CD4-positive, alpha-beta T cell treated with Interleukin-10 for 1 hour (primary cell): Measurements from ENCODE around the gene LBHD2.
"Not testable (repeated sequence)": the region's sequence is repeated elsewhere in the genome, so short reads cannot be mapped to it uniquely, and the experiment has no call there.

ENCODE experiments used
- DNase-seq: peaks from one replicate; pipeline ENCODE4 v3.0.0-alpha.2; 2020

Gene LBHD2

GRCh38 chr14:103107455-103107854 lies 23.4 kb downstream of the LBHD2 start:
- DNase-seq: no peak

GRCh38 chr14:103107941-103108748 lies 24.1 kb downstream of the LBHD2 start:
- DNase-seq: no peak

DNA sequence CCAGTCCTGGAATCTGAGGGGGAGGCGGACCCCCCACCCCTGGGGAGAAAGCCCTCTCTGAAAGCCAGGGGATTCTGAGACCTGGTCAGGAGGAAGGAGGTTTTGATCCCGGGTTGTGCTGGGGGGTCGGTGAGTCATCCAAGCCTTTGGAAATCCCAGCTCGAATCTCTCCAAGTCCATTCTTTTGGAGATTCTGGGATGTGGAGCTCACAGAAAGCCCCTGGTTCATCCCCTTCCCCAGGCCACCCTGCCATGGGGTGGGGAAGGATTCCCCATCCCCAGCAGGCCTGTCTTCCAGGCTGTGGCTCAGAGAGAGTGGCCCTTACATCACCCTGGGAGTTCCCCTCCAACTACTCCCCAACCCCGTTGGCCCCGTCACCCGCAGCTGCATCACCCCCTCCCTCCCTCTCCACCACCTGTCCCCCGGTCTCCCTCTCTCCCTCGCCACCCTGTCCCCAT lies 24.8 kb downstream of the LBHD2 start:
- no peak for DNase-seq

DNA sequence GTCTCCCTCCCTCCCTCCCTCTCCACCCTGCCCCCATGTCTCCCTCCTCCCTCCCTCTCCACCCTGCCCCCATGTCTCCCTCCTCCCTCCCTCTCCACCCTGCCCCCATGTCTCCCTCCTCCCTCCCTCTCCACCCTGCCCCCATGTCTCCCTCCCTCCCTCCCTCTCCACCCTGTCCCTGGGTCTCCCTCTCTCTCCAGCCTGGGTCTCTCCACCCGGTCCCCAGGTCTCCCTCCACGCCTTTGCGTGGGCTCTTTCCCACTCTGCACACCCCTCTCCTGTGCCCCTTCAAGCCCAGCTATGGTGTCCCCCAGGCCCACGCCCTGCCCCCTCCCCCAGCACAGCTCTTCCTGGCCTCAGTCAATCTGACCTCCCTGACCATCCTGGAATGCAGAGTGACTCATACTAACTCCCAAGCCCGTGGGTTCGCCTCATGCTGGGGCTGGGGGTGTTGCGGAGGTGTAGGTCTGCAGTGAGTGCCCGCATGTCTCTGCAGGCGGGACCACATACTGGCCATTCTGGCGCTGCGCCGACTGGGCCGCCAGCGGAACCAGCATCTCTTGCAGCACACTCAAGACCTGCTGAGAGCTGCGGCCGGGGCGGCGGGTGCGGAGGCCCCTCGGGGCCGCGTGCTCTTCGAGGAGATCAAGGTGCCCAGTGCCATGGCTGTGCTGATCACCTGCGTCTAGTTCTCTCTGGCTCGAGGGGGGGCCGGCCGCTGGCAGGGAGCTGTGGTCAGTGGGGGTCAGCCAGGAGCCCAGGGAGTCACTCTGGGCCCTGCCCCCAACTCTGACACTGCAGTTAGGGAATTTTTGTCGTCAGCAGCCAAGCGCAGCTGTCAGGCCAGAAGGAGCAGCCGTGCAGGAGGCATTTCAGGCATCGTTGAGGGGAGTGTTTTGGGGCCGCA lies 25.8 kb downstream of the LBHD2 start:
- no peak for DNase-seq

- DNase-seq: no peak
Measured at GRCh38 chr14:103110681-103111231, 26.7 kb downstream of the LBHD2 start.

GRCh38 chr14:103111232-103111868 lies 27.3 kb downstream of the LBHD2 start:
- no peak for DNase-seq

GRCh38 chr14:103112400-103113243 lies 28.6 kb downstream of the LBHD2 start:
- DNase-seq: no peak

DNA sequence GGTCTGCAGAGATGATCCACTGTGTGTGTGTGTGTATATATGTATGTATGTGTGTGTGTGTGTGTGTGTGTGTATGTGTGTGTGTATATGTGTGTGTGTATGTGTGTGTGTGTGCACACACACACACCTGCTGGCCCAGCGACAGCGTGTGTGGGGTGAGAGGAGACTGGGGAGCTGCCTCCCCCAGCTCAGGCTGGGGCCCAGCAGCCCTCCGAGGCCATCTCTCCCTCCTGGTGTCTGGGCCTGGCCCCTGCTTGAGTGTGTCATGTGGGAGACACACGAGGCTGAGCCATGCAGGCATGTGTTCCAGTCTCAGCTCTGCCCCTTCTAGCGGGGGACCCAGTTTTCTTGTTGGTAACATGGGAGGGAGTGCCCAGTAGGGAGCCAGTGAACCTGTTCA lies 29.3 kb downstream of the LBHD2 start:
- no peak for DNase-seq

DNA sequence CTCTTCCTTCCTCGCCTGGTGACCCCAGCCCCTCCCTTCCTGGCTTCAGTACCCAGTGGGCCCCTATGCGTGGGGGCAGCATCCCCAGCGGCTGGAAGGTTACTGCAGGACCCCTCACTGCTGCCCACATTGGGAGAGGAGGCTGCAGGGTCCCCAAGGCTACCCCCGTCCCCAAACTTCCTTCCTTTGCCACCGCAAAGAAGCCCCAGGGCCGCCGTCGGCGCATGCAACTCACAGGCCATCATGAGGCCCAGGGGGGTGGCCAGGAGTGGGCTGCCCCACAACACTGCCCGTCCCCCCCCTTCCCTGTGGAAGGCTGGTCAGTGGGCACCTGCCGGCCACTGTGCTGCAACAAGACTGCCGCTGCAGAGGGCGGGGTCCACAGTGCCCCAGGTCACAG lies 29.8 kb downstream of the LBHD2 start:
- DNase-seq: no peak

- not testable (repeated sequence) for DNase-seq
Measured at GRCh38 chr14:103115086-103115679, 31.2 kb downstream of the LBHD2 start.

GRCh38 chr14:103115845-103116572 lies 32.0 kb downstream of the LBHD2 start:
- DNase-seq: no peak

DNA sequence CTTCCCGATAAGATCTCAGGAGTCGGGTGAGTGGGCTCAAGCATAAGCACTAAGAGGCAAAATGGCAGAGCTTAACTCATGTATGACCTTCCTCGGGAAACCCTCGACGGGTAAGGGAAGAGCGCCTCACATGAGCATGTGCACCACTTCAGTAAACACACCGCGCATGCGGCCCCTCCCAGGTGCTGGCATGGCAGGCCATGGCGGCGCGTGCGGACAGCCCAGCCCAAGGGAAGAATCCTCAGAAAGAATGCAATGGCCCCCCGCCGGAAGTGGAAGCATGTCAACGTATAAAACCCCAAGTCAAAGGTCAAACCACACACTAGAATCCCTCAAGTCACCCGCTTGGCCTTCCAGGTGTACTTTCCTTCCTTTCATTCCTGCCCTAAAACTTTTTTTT lies 32.6 kb downstream of the LBHD2 start:
- DNase-seq: no peak

GRCh38 chr14:103117499-103117898 lies 33.5 kb downstream of the LBHD2 start:
- not testable (repeated sequence) for DNase-seq

DNA sequence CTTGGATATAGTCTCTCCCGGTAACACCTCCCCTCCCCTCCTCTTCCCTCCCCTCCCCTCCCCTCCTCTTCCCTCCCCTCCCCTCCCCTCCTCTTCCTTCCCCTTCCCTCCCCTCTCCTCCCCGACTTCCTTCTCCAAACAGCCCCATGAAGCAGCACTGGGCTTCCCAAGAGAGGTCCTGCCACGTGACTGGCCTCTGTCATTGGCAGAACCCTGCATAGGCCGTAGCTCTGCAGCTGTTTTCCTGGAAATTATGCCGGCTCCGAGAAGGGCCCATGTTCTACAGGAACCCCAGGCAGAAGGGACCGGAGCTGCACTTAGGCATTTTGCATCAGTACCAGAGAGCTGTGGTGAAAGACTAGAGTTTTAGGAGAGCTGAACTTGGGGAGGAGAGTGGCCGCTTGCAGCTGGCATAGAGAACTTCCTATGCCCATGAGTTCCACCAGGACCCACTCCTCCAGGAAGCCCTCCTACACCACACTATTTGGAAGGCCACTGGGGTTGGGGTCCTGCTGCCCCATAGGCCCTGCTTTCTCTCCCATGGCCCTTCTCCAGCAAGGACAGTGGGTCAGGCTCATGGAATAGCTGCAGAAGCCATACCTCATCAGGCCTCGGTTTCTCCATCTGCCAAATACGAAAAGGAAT lies 34.1 kb downstream of the LBHD2 start:
- DNase-seq: no peak

DNA sequence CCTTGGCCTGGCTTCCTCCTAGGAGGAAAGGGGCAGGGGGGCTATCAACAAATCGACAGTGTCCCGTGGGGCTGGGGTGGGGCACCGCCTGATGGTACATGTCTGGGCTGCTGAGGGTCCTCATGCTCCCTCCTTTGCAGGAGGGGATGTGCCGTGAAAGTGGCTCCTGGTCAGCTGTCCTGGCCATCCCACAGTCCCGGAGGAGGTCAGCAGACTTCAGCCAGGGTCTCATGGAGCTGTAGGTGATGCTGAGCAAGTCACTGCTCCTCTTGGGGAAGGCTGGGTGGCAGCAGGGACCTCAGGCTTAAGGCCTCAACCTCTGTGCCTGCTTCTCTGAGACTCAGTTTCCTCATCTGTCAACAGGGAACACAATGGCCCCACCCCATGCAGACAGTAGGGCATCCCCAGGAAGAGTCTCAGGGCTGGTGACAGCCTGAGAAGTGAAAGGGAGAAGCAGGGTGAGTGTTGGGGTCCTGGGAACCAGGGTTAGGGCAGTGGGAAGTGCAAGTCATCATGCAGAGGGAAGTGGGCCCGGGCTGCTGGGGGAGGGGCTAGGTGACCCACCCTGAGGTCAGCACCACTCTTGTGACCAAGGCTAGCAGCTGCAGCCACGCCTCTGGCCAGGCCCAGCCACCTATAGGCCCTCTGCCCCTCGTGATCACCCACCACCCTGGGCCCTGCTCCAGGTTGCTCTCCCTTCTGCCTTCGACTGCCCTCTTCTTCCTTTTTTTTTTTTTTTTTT lies 34.8 kb downstream of the LBHD2 start:
- no peak for DNase-seq

DNA sequence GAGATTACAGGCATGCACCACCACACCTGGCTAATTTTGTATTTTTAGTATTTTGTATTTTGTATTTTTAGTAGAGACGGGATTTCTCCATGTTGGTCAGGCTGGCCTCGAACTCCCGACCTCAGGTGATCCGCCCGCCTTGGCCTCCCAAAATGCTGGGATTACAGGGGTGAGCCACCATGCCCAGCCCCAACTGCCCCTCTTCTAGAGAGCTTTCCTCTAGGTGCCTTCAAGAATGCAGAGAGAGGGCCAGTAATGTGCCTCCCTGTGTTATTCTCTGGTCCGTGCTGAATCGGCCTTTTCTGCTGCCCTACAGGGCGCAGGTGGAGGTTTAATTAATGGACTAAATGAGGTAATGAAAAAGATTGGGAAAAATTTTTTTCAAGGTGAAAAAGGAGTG lies 35.5 kb downstream of the LBHD2 start:
- not testable (repeated sequence) for DNase-seq

DNA sequence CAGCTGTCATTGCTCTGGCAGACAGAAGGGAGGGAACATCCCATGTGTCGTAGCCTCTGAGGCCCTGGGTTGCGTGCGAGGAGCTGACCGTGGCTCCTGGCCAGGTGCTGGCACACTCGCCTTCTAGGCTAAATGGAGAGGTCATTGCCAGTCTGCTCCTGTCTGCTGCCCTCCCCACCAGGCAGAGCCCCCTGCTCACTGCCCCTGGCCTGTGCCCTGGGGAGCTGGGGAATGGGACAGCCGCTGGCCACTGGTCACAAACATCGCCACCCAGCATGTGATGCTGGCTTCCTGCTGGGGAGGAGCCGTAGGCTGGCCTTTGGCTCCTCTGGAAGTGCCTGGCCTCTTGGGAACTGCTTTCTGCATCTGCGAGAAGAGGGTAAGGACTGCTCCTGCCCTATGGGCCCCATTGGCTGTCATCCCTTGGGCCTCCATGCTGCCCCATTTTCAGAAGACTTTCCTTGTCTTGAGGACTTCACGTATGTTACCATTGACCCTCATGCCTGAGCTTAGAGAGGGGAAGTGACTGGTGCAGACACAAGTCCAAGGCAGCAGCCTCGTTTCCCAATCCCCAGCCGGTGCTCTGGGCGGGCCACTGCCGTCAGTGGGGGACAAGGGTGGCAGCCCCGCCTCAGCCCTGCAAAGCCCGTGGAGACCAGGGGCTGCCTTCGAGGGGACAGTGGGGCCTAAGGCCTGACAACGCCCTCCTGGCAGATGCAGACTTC lies 37.3 kb downstream of the LBHD2 start:
- no peak for DNase-seq

- no peak for DNase-seq
Measured at GRCh38 chr14:103121846-103122584, 38.0 kb downstream of the LBHD2 start.
